ENCODE results near the gene KIF1B.

KIF1B gene

GRCh38 chr1:10170239-10170574, 40.2 kb upstream of the KIF1B start:
- TF ChIP-seq, protein P1, sequence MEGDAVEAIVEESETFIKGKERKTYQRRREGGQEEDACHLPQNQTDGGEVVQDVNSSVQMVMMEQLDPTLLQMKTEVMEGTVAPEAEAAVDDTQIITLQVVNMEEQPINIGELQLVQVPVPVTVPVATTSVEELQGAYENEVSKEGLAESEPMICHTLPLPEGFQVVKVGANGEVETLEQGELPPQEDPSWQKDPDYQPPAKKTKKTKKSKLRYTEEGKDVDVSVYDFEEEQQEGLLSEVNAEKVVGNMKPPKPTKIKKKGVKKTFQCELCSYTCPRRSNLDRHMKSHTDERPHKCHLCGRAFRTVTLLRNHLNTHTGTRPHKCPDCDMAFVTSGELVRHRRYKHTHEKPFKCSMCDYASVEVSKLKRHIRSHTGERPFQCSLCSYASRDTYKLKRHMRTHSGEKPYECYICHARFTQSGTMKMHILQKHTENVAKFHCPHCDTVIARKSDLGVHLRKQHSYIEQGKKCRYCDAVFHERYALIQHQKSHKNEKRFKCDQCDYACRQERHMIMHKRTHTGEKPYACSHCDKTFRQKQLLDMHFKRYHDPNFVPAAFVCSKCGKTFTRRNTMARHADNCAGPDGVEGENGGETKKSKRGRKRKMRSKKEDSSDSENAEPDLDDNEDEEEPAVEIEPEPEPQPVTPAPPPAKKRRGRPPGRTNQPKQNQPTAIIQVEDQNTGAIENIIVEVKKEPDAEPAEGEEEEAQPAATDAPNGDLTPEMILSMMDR (IDR thresholded peaks at IDR 0.05): no peak
- intact Hi-C loops (cut with DNase I; ENCODE audit: low total_unique reads): no loop called here
- no peak overlapping the region for H3K27ac ChIP-seq
- no peak overlapping the region for H3K4me3 ChIP-seq
- H3K36me3 ChIP-seq: peaks cover 46 to 97% (median 84%) of the 10 kb centered on the region in 3 donors
- no peaks in the 10 kb centered on the region for H3K4me1 ChIP-seq
- DNase-seq: no peak
- no peaks in the 10 kb centered on the region for H3K27me3 ChIP-seq
- no peaks in the 10 kb centered on the region for H3K9me3 ChIP-seq

DNA sequence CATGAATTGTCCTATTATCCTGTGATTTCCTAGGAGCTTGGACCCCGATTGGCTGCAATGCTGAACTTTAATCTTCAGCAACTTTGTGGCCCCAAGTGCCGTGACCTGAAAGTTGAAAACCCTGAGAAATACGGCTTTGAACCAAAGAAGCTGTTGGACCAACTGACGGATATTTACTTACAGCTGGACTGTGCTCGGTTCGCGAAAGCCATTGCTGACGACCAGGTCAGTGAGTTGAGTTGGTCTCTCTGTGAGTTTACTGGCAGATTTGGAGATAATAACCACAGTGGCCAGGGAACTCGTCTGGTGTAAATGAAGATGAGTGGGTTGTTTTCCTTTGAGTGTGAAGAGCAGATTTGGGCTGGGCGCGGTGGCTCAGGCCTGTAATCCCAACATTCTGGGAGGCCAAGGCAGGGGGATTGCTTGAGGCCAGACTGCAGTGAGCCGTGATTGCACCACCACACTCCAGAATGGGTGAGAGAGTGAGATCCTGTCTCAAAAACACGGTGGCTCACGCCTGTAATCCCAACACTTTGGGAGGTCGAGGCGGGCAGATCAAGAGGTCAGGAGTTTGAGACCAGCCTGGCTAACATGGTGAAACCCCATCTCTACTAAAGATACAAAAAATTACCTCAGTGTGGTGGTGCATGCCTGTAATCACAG, 39.1 kb upstream of the KIF1B start:
- no peak for DNase-seq
- Histone ChIP-seq H3K27me3 (no peaks in the 10 kb centered on the region), H3K27ac (no peak overlapping the region), H3K9me3 (no peaks in the 10 kb centered on the region), H3K36me3 (peaks cover 44 to 96% (median 81%) of the 10 kb centered on the region in 3 donors), H3K4me1 (no peaks in the 10 kb centered on the region), H3K4me3 (no peak overlapping the region)
- TF ChIP-seq, protein P1 (IDR thresholded peaks at IDR 0.05): no peak
- intact Hi-C loops (cut with DNase I; ENCODE audit: low total_unique reads): no loop called here

GRCh38 chr1:10171995-10172669, 38.2 kb upstream of the KIF1B start:
- H3K36me3 ChIP-seq: peaks cover 41 to 90% (median 73%) of the 10 kb centered on the region in 3 donors

GRCh38 chr1:10173582-10173981, 36.8 kb upstream of the KIF1B start:
- TF ChIP-seq, protein P1 (IDR thresholded peaks at IDR 0.05): no peak
- DNase-seq: no peak
- no peaks in the 10 kb centered on the region for H3K4me1 ChIP-seq
- H3K36me3 ChIP-seq: peaks cover 30 to 90% (median 61%) of the 10 kb centered on the region in 3 donors
- no peaks in the 10 kb centered on the region for H3K9me3 ChIP-seq
- H3K27me3 ChIP-seq: no peaks in the 10 kb centered on the region
- H3K27ac ChIP-seq: no peak overlapping the region
- no peak overlapping the region for H3K4me3 ChIP-seq
- intact Hi-C loops (cut with DNase I; ENCODE audit: low total_unique reads): no loop called here

More at GRCh38 chr1:10171995-10172669, 38.2 kb upstream of the KIF1B start:
- H3K4me1 ChIP-seq: no peaks in the 10 kb centered on the region
- H3K9me3 ChIP-seq: no peaks in the 10 kb centered on the region
- no peak overlapping the region for H3K4me3 ChIP-seq
- peak in 1 of 2 donors; percentile 20 for DNase-seq
- intact Hi-C loops (cut with DNase I; ENCODE audit: low total_unique reads): no loop called here
- no peak overlapping the region for H3K27ac ChIP-seq
- H3K27me3 ChIP-seq: no peaks in the 10 kb centered on the region
- TF ChIP-seq, protein P1 (IDR thresholded peaks at IDR 0.05): no peak

GRCh38 chr1:10177876-10178275, 32.5 kb upstream of the KIF1B start:
- H3K4me1 ChIP-seq: no peaks in the 10 kb centered on the region
- H3K36me3 ChIP-seq: peaks cover 21 to 82% (median 51%) of the 10 kb centered on the region in 3 donors
- TF ChIP-seq, protein P1 (IDR thresholded peaks at IDR 0.05): no peak
- no peaks in the 10 kb centered on the region for H3K27me3 ChIP-seq
- intact Hi-C loops (cut with DNase I; ENCODE audit: low total_unique reads): no loop called here
- no peak overlapping the region for H3K27ac ChIP-seq
- no peak for DNase-seq
- H3K4me3 ChIP-seq: no peak overlapping the region
- no peaks in the 10 kb centered on the region for H3K9me3 ChIP-seq
